CD4-positive, alpha-beta T cell (primary cell): ENCODE measurements around the gene LAPTM5. TPM values are rescaled to one million over a fixed set of nuclear protein-coding genes. Genes with fewer than 3 reads are reported as not detected.
A peak's percentile ranks its signal among the peaks of the same experiment; 100 is the strongest.

Experiments
- ATAC-seq: fragments of 200-7000 bp; cut with Tn5 transposase; one replicate; pipeline ENCODE4 v1.10.0; 2022; ENCODE audit warnings: mild to moderate bottlenecking; ENCODE audit not compliant: poor library complexity
- CTCF ChIA-PET: fragments of 350-600 bp; sonication (Branson Sonifier 250); formaldehyde crosslinking; loops from one replicate; lab custom pipeline; 2021; ENCODE audit warnings: antibody characterized with exemption, inconsistent platforms; lab: Charles Lee
- POLR2A ChIA-PET: fragments of 350-600 bp; sonication (Branson Sonifier 250); formaldehyde crosslinking; loops from one replicate; lab custom pipeline; 2021; ENCODE audit warnings: antibody characterized with exemption, inconsistent platforms; lab: Charles Lee
- DNase-seq, 14 experiments: peaks; one replicate each; pipeline ENCODE4 v3.0.0-alpha.2; 2013 to 2020; ENCODE audit warnings: mixed read lengths in 2 of 14
- H3K27ac ChIP-seq, 2 donors: one replicate each; pipeline versions ENCODE4 v1.5.1 to v1.7.0; 2013; ENCODE audit warnings: low read length in 2 of 2, low read depth in 1 of 2, mild to moderate bottlenecking in 1 of 2
- H3K27me3 ChIP-seq, 2 experiments: 1 replicate in 1 of 2; 2 replicates in 1 of 2; pipeline versions ENCODE4 v1.6.1 to v1.7.0; 2013; ENCODE audit warnings: low read length in 2 of 2, control low read depth in 1 of 2, mild to moderate bottlenecking in 1 of 2, moderate library complexity in 1 of 2; ENCODE audit not compliant: insufficient read depth in 2 of 2, control insufficient read depth in 1 of 2
- H3K36me3 ChIP-seq: one replicate; pipeline ENCODE4 v1.6.1; 2013; ENCODE audit warnings: low read length, control low read depth; ENCODE audit not compliant: insufficient read depth
- H3K4me1 ChIP-seq: one replicate; pipeline ENCODE4 v1.6.1; 2013; ENCODE audit warnings: low read length, control low read depth; ENCODE audit not compliant: insufficient read depth
- H3K4me3 ChIP-seq: one replicate; pipeline ENCODE4 v1.5.1; 2013; ENCODE audit warnings: mild to moderate bottlenecking, low read length, moderate library complexity
- H3K9me3 ChIP-seq, 2 experiments: 1 replicate in 1 of 2; 2 replicates in 1 of 2; pipeline versions ENCODE4 v1.6.1 to v1.7.0; 2013; ENCODE audit warnings: low read length in 2 of 2, mild to moderate bottlenecking in 2 of 2, control low read depth in 1 of 2, moderate library complexity in 1 of 2; ENCODE audit not compliant: control insufficient read depth in 1 of 2, insufficient read depth in 1 of 2
- H3K27ac Mint-ChIP-seq: one replicate; pipeline ENCODE4 v1.8.0; 2020; ENCODE audit warnings: mixed read lengths
- H3K27me3 Mint-ChIP-seq: one replicate; pipeline ENCODE4 v1.8.0; 2021; ENCODE audit warnings: mixed read lengths
- H3K36me3 Mint-ChIP-seq: one replicate; pipeline ENCODE4 v1.8.0; 2021; ENCODE audit warnings: low read depth, mixed read lengths
- H3K4me1 Mint-ChIP-seq: one replicate; pipeline ENCODE4 v1.8.0; 2021; ENCODE audit warnings: low read depth, mixed read lengths
- H3K4me3 Mint-ChIP-seq: one replicate; pipeline ENCODE4 v1.8.0; 2020; ENCODE audit warnings: mild to moderate bottlenecking, mixed read lengths
- H3K9me3 Mint-ChIP-seq: one replicate; pipeline ENCODE4 v1.8.0; 2020; ENCODE audit warnings: mixed read lengths
- intact Hi-C, 2 experiments: fragments of 100-400 bp; cut with DNase I in 1 of 2; cut with micrococcal nuclease in 1 of 2; formaldehyde crosslinking; loops; one replicate each; pipeline versions ENCODE4 v1.15.1 to v1.9.0; 2023 to 2025; cut with DNase I, micrococcal nuclease
- total RNA-seq, 174 experiments: library from RNA in 2 of 174; stranded (reverse) in 2 of 174; gene quantifications; one replicate each; pipeline ENCODE4 v1.2.3 and lab custom pipeline; 2021 to 2026
- TF ChIP-seq, protein P1 (sequence below): fragments of 200-600 bp; IDR thresholded peaks from one replicate; pipeline ENCODE4 v1.8.0; 2022; ENCODE audit warnings: antibody characterized with exemption, mild to moderate bottlenecking

The LAPTM5 gene
- total RNA-seq, 2 experiments from 2014 or later, result 625 to 642 TPM

DNA sequence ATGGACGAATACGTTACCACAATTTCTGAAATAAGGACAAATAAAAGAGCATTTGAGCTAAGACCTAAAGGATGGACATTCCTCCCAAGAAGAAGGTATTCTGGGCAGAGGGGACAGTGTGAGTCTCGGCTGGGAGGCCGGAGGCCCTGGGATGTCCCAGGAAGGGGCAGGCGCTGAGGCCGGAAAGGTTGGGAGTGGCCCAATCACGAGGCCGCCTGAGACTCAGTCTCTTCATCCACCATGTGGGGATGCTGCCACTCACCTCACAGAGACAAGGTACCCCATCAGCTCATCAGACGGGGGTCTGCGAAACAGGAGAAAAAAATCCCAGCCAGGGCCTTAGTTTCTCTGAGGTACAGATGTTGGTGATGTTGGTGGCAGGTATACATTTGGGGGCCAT, 24.3 kb upstream of the LAPTM5 start:
- DNase-seq (no peak), ATAC-seq (no peak)
- Mint-ChIP-seq H3K4me1 (peaks cover 16% of the 10 kb centered on the region), H3K27ac (no peak overlapping the region), H3K4me3 (no peak overlapping the region), H3K36me3 (no peaks in the 10 kb centered on the region), H3K27me3 (no peaks in the 10 kb centered on the region), H3K9me3 (no peaks in the 10 kb centered on the region)
- TF ChIP-seq, protein P1, sequence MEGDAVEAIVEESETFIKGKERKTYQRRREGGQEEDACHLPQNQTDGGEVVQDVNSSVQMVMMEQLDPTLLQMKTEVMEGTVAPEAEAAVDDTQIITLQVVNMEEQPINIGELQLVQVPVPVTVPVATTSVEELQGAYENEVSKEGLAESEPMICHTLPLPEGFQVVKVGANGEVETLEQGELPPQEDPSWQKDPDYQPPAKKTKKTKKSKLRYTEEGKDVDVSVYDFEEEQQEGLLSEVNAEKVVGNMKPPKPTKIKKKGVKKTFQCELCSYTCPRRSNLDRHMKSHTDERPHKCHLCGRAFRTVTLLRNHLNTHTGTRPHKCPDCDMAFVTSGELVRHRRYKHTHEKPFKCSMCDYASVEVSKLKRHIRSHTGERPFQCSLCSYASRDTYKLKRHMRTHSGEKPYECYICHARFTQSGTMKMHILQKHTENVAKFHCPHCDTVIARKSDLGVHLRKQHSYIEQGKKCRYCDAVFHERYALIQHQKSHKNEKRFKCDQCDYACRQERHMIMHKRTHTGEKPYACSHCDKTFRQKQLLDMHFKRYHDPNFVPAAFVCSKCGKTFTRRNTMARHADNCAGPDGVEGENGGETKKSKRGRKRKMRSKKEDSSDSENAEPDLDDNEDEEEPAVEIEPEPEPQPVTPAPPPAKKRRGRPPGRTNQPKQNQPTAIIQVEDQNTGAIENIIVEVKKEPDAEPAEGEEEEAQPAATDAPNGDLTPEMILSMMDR, result no peak
- Histone ChIP-seq H3K36me3 (no peaks in the 10 kb centered on the region), H3K9me3 (no peaks in the 10 kb centered on the region), H3K27me3 (peaks cover 0 to 2% of the 10 kb centered on the region in 2 experiments), H3K4me3 (no peak overlapping the region), H3K4me1 (peaks cover 25% of the 10 kb centered on the region), H3K27ac (no peak overlapping the region)
- CTCF ChIA-PET, result interaction anchor here (0.8 to 3.2 kb wide), 3 partner anchors 27 to 64 kb away, joined by 3 to 26 read pairs (median 5); no protein-coding TSS in a partner anchor
- POLR2A ChIA-PET, result interaction anchor here (1.7 to 3.0 kb wide), 3 partner anchors 24 to 62 kb away, joined by 4 to 54 read pairs (median 6); partner anchors contain the start of gene LAPTM5
- intact Hi-C loops, result loop anchor here (2.0 to 10.0 kb wide), 3 partner anchors 130 to 1545 kb away; partner anchors contain the start of gene PTPRU (in 2 of the 2)

DNA sequence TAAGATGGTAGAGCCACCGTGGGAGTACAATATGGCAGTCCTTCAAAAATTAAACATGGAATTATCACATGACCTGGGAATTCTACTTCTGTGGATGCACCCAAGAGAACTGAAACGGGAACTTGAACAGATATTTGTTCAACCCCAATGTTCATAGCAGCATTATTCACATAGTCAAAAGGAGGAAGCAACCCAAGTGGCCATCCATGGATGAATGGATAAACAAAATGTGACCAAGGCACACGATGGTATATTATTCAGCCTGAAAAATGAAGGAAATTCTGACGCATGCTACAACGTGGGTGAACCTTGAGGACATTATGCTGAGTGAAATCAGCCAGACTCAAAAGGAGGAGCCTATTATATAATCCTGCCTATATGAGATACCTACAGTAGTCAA, 22.8 kb upstream of the LAPTM5 start:
- H3K4me3 ChIP-seq, result no peak overlapping the region
- peaks cover 0 to under 1% of the 10 kb centered on the region in 2 experiments for H3K9me3 ChIP-seq
- ATAC-seq, result no peak
- H3K27me3 ChIP-seq, result peaks cover 0 to under 1% of the 10 kb centered on the region in 2 experiments
- TF ChIP-seq, protein P1, result no peak
- Mint-ChIP-seq H3K4me3 (no peak overlapping the region), H3K4me1 (peaks cover 16% of the 10 kb centered on the region), H3K36me3 (no peaks in the 10 kb centered on the region), H3K27ac (no peak overlapping the region), H3K9me3 (no peaks in the 10 kb centered on the region), H3K27me3 (no peaks in the 10 kb centered on the region)
- no peaks in the 10 kb centered on the region for H3K36me3 ChIP-seq
- no peak for DNase-seq
- no peak overlapping the region for H3K27ac ChIP-seq
- H3K4me1 ChIP-seq, result peaks cover 25% of the 10 kb centered on the region
- CTCF ChIA-PET, result interaction anchor here (0.8 to 3.2 kb wide), 10 partner anchors 20 to 131 kb away, joined by 4 to 87 read pairs (median 12); no protein-coding TSS in a partner anchor
- intact Hi-C loops, result loop anchor here in 1 of 2 experiments (5.0 to 10.0 kb wide), 2 partner anchors 132 to 374 kb away; no protein-coding TSS in a partner anchor
- POLR2A ChIA-PET, result interaction anchor here (0.7 to 4.1 kb wide), 5 partner anchors 20 to 60 kb away, joined by 3 to 60 read pairs (median 10); no protein-coding TSS in a partner anchor

DNA sequence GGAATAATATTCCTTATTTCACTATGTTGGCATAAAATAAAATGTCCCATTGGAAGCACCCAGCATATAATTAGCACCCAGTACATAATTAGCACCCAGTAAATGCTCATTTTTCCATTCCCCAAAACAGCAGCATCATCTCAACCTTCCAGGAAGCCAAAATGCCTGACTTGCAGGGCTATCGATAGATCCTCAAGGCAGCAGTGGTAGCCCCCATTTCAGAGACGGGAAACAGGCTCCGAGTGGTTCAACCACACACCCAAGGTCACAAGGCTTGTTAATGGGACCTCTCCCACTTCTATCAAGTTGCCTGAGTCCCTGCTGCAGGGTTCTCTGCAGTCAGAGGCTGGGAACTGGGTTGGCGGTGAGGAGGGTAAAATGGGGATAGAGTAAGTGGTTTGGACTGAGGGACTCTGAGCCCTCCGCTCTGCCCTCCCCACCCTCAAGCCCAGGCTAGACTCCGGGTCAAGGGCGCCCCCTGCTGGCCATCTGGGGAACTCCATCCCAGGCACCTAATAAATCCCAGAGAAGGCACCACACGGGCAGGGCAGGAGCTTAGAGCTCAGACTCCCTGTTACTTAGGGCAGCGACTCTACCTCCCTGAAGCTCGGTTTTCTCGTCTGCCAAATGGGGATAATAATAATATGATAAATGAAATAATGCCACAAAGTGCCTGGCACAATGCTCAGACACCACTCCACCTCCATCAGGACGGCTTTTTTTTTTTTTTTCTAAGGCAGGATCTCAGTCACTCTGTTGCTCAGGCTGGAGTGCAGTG, 21.9 kb upstream of the LAPTM5 start:
- H3K4me1 Mint-ChIP-seq, result peaks cover 16% of the 10 kb centered on the region
- no peaks in the 10 kb centered on the region for H3K36me3 ChIP-seq
- DNase-seq (peak; percentile 78 to 98 (median 92)), ATAC-seq (peak; percentile 75)
- peak overlapping the region; percentile 3 for H3K27ac Mint-ChIP-seq
- CTCF ChIA-PET, result interaction anchor here (0.6 to 3.2 kb wide), 22 partner anchors 13 to 770 kb away, joined by 3 to 87 read pairs (median 6); partner anchors contain the start of genes LAPTM5, MATN1, SNRNP40 and ZCCHC17
- no peak overlapping the region for H3K4me3 ChIP-seq
- no peaks in the 10 kb centered on the region for H3K27me3 ChIP-seq
- peaks cover 0 to 6% of the 10 kb centered on the region in 2 experiments for H3K9me3 ChIP-seq
- POLR2A ChIA-PET, result interaction anchor here (0.7 to 4.1 kb wide), 12 partner anchors 14 to 59 kb away, joined by 3 to 60 read pairs (median 4); no protein-coding TSS in a partner anchor
- H3K36me3 Mint-ChIP-seq, result no peaks in the 10 kb centered on the region
- peaks cover 25% of the 10 kb centered on the region for H3K4me1 ChIP-seq
- no peaks in the 10 kb centered on the region for H3K27me3 Mint-ChIP-seq
- H3K27ac ChIP-seq, result no peak overlapping the region
- intact Hi-C loops, result loop anchor here (1.0 to 10.0 kb wide), 6 partner anchors 23 to 375 kb away; partner anchors contain the start of gene LAPTM5 (in 1 of the 2)
- no peaks in the 10 kb centered on the region for H3K9me3 Mint-ChIP-seq
- TF ChIP-seq, protein P1, result peak; percentile 92
- no peak overlapping the region for H3K4me3 Mint-ChIP-seq
